A549 (cell line): ENCODE measurements around the gene COL13A1. TPM values are rescaled to one million over a fixed set of nuclear protein-coding genes. Genes with fewer than 3 reads are reported as not detected.

Experiments
- ATAC-seq, 2 experiments: fragments of 200-7000 bp in 1 of 2; fragments of >200 bp in 1 of 2; cut with Nextera tagmentation in 1 of 2; cut with Tn5 transposase in 1 of 2; 3 replicates each; pipeline versions ENCODE4 v1.8.0 to v1.9.1; 2018 to 2020; ENCODE audit warnings: mild to moderate bottlenecking in 1 of 2, moderate library complexity in 1 of 2
- CTCF ChIA-PET: fragments of 300-600 bp; sonication (Branson Sonifier 250); formaldehyde crosslinking; extraction: SDS; loops from one replicate; lab custom pipeline; 2021; ENCODE audit warnings: antibody characterized with exemption, inconsistent platforms; lab: Yijun Ruan, JAX
- POLR2A ChIA-PET: fragments of 350-600 bp; formaldehyde crosslinking; extraction: SDS; loops from one replicate; lab custom pipeline; 2021; ENCODE audit warnings: antibody characterized with exemption, inconsistent platforms; lab: Yijun Ruan, JAX
- DNase-seq, 2 experiments: peaks; one replicate each; pipeline versions ENCODE4 v3.0.0 to v3.0.0-alpha.2; 2011 to 2016; ENCODE audit warnings: low read depth in 1 of 2, low spot score in 1 of 2
- FAIRE-seq: peaks from 2 replicates; lab custom pipeline; 2011; peaks lifted over from hg19 to GRCh38; lab: Jason Lieb, UNC
- H3K27ac ChIP-seq, 2 experiments: fragments of >200 bp; sonication (Bioruptor Twin); formaldehyde crosslinking; 3 replicates each; pipeline ENCODE4 v1.5.1; 2016 to 2017
- H3K4me1 ChIP-seq: fragments of >200 bp; sonication (Bioruptor Twin); formaldehyde crosslinking; 3 replicates; pipeline ENCODE4 v1.6.1; 2016
- H3K4me2 ChIP-seq: fragments of >200 bp; sonication (Bioruptor Twin); formaldehyde crosslinking; 3 replicates; pipeline ENCODE4 v1.6.1; 2016
- H3K4me3 ChIP-seq: fragments of >200 bp; sonication (Bioruptor Twin); formaldehyde crosslinking; 3 replicates; pipeline ENCODE4 v1.5.1; 2016
- H3K9me3 ChIP-seq: fragments of >200 bp; sonication (Bioruptor Twin); formaldehyde crosslinking; 3 replicates; pipeline ENCODE4 v1.6.1; 2016
- BHLHE40 ChIP-seq: IDR thresholded peaks from 2 replicates; pipeline ENCODE4 v1.6.1; 2012; ENCODE audit warnings: low read depth, low read length, inconsistent platforms
- CBX2 ChIP-seq: fragments of 200-600 bp; sonication (generic); IDR thresholded peaks from 2 replicates; pipeline ENCODE4 v1.6.1; 2016; ENCODE audit warnings: low read depth, mild to moderate bottlenecking, borderline replicate concordance
- CEBPB ChIP-seq, 2 experiments: fragments of >200 bp in 1 of 2; sonication (Bioruptor Twin) in 1 of 2; formaldehyde crosslinking in 1 of 2; IDR thresholded peaks; 2 replicates each; pipeline ENCODE4 v1.6.1; 2012 to 2016
- EHF ChIP-seq: fragments of 250-450 bp; sonication (Bioruptor Pico); IDR thresholded peaks from 2 replicates; pipeline ENCODE4 v1.5.0; 2020; ENCODE audit warnings: mild to moderate bottlenecking
- HDAC2 ChIP-seq: fragments of 200-600 bp; sonication (generic); IDR thresholded peaks from 2 replicates; pipeline ENCODE4 v1.6.1; 2016
- HOXA7 ChIP-seq: fragments of 250-450 bp; sonication (Bioruptor Pico); IDR thresholded peaks from 2 replicates; pipeline ENCODE4 v1.5.0; 2020; ENCODE audit warnings: mild to moderate bottlenecking, moderate library complexity
- JUN ChIP-seq, 2 experiments: fragments of >200 bp; sonication (Bioruptor Twin); formaldehyde crosslinking; IDR thresholded peaks; 2 replicates in 1 of 2; 3 replicates in 1 of 2; pipeline ENCODE4 v1.6.1; 2016 to 2017
- MAFK ChIP-seq: fragments of 450-650 bp; IDR thresholded peaks from 2 replicates; pipeline ENCODE4 v1.6.1; 2014; ENCODE audit not compliant: partially characterized antibody
- MAZ ChIP-seq: fragments of 150-350 bp; IDR thresholded peaks from 2 replicates; pipeline ENCODE4 v1.6.1; 2014; ENCODE audit warnings: antibody characterized with exemption, low read depth, low read length, borderline replicate concordance
- MYC ChIP-seq: IDR thresholded peaks from 2 replicates; pipeline ENCODE4 v1.6.1; 2012; ENCODE audit warnings: mild to moderate bottlenecking, inconsistent platforms, low read length, improper control_type of control experiment, borderline replicate concordance
- NPAS2 ChIP-seq: fragments of 250-450 bp; sonication (Bioruptor Pico); IDR thresholded peaks from 2 replicates; pipeline ENCODE4 v1.8.0; 2022; ENCODE audit warnings: mild to moderate bottlenecking, moderate library complexity, borderline replicate concordance
- NR3C1 ChIP-seq: fragments of >200 bp; sonication (Bioruptor Twin); formaldehyde crosslinking; IDR thresholded peaks from 3 replicates; pipeline ENCODE4 v1.6.1; 2017
- POLR2A ChIP-seq: IDR thresholded peaks from 2 replicates; pipeline ENCODE4 v1.6.1; 2012; ENCODE audit warnings: mild to moderate bottlenecking, low read length
- POLR2AphosphoS2 ChIP-seq: conservative IDR thresholded peaks from 2 replicates; pipeline ENCODE4 v1.6.1; 2012; ENCODE audit warnings: low read length, improper control_type of control experiment, inconsistent platforms
- SMC3 ChIP-seq: fragments of >200 bp; sonication (Bioruptor Twin); formaldehyde crosslinking; IDR thresholded peaks from 3 replicates; pipeline ENCODE4 v1.6.1; 2018; ENCODE audit warnings: inconsistent platforms
- SREBF2 ChIP-seq: fragments of 450-650 bp; IDR thresholded peaks from 2 replicates; pipeline ENCODE4 v1.6.1; 2014; ENCODE audit warnings: mild to moderate bottlenecking, moderate library complexity
- TFCP2L1 ChIP-seq: fragments of 250-450 bp; sonication (Bioruptor Pico); IDR thresholded peaks from 2 replicates; pipeline ENCODE4 v1.5.0; 2021; ENCODE audit warnings: mild to moderate bottlenecking
- TP53 ChIP-seq: fragments of 250-450 bp; sonication (Bioruptor Pico); IDR thresholded peaks from 2 replicates; pipeline ENCODE4 v1.5.0; 2021; ENCODE audit warnings: mild to moderate bottlenecking, moderate library complexity
- ZFP36 ChIP-seq: fragments of 450-650 bp; IDR thresholded peaks from 2 replicates; pipeline ENCODE4 v1.6.1; 2014; ENCODE audit warnings: borderline replicate concordance; ENCODE audit not compliant: partially characterized antibody
- WGBS: methylation state at CpG from one replicate; pipeline ENCODE4 v1.1.6; 2017; ENCODE audit errors: missing lambda C conversion rate; 5-methylcytosine and 5-hydroxymethylcytosine counted together
- polyA plus RNA-seq, 4 experiments: library from polyadenylated mRNA; depleted of rRNA in 3 of 4; stranded (reverse); fragments of >200 nt; fragmentation: RNase III in 1 of 4; extraction: RNeasy Plus Mini Kit Qiagen cat#74134 plus additional on column Dnase treatment in 1 of 4; gene quantifications; 2 replicates in 3 of 4; 3 replicates in 1 of 4; pipeline ENCODE4 v1.2.3, GENCODE V29; 2011 to 2017
- TF ChIP-seq, protein P1 (sequence below): fragments of 250-450 bp; sonication (Bioruptor Pico); IDR thresholded peaks from 2 replicates; pipeline ENCODE4 v1.5.0; 2021; ENCODE audit warnings: mild to moderate bottlenecking, moderate library complexity, borderline replicate concordance
- TF ChIP-seq, protein P2 (sequence below): fragments of >200 bp; sonication (Bioruptor Twin); formaldehyde crosslinking; IDR thresholded peaks from 3 replicates; pipeline ENCODE4 v1.6.1; 2016
- TF ChIP-seq, protein P3 (sequence below): fragments of 450-650 bp; IDR thresholded peaks from 2 replicates; pipeline ENCODE4 v1.6.1; 2014; ENCODE audit warnings: antibody characterized with exemption
- TF ChIP-seq, protein P4 (sequence below): fragments of 250-450 bp; sonication (Bioruptor Pico); IDR thresholded peaks from 2 replicates; pipeline ENCODE4 v1.5.0; 2020; ENCODE audit warnings: low read depth, mild to moderate bottlenecking, moderate library complexity

Gene COL13A1
- polyA plus RNA-seq, 2 of the 4 experiments (the other 2 are of a cell fraction) = 0.08 to 0.27 TPM

DNA sequence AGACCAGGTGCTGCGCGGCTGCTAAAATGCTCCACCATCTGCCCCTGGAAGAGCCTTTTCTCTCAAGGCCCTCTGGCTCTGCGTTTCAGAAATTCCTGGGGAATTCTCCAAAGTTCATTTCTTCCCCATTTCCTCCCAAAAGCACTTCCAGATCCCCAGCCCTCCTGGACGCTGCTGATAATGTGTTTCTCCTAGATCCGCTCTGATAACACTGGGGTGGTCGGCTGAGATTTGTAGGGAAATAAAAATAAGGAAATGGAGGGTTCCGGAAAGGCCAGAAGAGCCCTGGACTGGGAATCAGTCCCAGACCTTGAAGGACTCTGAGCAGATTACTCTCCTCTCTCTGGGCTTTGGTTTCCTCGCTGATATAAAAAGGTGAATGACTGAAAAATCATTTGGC is 28.1 kb downstream of the COL13A1 start:
- FAIRE-seq (no peak), DNase-seq (no peak), ATAC-seq (no peak)
- Histone ChIP-seq H3K27ac (no peak overlapping the region), H3K4me2 (no peak overlapping the region), H3K9me3 (no peaks in the 10 kb centered on the region), H3K4me3 (no peak overlapping the region), H3K4me1 (no peaks in the 10 kb centered on the region)
- ChIA-PET POLR2A (no interaction called here), CTCF (interaction anchor here (1.1 to 1.4 kb wide), 2 partner anchors 30 to 129 kb away, joined by 3 to 5 read pairs; no protein-coding TSS in a partner anchor)
- 61% methylated on average over 8 of the region's 8 CpGs for WGBS
- TF ChIP-seq NPAS2 (CRISPR knock-in tag) (no peak), SMC3 (no peak), TFCP2L1 (CRISPR knock-in tag) (no peak), CEBPB (IDR thresholded peaks at IDR 0.05) (no peak), TP53 (CRISPR knock-in tag) (no peak), MAFK (no peak), HDAC2 (no peak), BHLHE40 (no peak), MAZ (no peak), POLR2AphosphoS2 (no peak), HOXA7 (CRISPR knock-in tag) (no peak), JUN (IDR thresholded peaks at IDR 0.05) (no peak), SREBF2 (no peak), CBX2 (no peak), MYC (no peak)
- TF ChIP-seq, protein P1, sequence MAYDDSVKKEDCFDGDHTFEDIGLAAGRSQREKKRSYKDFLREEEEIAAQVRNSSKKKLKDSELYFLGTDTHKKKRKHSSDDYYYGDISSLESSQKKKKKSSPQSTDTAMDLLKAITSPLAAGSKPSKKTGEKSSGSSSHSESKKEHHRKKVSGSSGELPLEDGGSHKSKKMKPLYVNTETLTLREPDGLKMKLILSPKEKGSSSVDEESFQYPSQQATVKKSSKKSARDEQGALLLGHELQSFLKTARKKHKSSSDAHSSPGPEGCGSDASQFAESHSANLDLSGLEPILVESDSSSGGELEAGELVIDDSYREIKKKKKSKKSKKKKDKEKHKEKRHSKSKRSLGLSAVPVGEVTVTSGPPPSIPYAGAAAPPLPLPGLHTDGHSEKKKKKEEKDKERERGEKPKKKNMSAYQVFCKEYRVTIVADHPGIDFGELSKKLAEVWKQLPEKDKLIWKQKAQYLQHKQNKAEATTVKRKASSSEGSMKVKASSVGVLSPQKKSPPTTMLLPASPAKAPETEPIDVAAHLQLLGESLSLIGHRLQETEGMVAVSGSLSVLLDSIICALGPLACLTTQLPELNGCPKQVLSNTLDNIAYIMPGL (CRISPR knock-in tag) = no peak
- TF ChIP-seq, protein P2, sequence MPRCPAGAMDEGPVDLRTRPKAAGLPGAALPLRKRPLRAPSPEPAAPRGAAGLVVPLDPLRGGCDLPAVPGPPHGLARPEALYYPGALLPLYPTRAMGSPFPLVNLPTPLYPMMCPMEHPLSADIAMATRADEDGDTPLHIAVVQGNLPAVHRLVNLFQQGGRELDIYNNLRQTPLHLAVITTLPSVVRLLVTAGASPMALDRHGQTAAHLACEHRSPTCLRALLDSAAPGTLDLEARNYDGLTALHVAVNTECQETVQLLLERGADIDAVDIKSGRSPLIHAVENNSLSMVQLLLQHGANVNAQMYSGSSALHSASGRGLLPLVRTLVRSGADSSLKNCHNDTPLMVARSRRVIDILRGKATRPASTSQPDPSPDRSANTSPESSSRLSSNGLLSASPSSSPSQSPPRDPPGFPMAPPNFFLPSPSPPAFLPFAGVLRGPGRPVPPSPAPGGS = no peak
- TF ChIP-seq, protein P3, sequence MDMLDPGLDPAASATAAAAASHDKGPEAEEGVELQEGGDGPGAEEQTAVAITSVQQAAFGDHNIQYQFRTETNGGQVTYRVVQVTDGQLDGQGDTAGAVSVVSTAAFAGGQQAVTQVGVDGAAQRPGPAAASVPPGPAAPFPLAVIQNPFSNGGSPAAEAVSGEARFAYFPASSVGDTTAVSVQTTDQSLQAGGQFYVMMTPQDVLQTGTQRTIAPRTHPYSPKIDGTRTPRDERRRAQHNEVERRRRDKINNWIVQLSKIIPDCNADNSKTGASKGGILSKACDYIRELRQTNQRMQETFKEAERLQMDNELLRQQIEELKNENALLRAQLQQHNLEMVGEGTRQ = no peak

DNA sequence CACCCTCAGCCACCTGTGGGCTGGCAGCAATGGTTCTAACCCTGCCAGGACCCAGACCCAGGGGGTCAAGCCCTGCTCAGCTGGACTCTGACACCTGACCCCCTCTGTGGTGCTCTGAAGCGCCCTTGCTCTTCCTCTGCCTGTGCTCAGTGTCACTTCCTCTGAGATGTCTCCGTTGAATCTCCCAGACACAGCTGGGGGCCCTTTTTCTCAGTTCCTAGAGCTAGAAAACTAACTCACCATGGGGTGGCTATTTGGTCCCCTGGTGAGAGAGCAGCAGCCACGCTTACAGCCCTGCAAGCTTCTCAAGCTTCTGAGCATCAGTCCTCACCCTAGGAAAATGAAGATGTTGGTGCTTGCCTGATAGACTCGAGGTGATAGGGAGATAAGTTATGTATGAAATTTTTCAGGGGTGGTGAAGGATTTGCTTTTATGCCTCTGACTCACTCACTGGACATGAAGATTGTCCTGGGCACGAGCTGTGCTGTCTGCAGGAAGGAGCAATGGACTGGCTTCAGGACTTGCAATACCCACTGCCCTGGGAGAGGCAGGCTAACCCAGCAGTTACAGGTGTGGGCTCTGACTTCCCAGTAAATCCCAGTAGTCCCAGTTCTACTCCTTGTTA is 29.6 kb downstream of the COL13A1 start:
- Histone ChIP-seq H3K9me3 (no peaks in the 10 kb centered on the region), H3K27ac (no peak overlapping the region), H3K4me1 (no peaks in the 10 kb centered on the region), H3K4me3 (no peak overlapping the region), H3K4me2 (no peak overlapping the region)
- ATAC-seq = no peak
- DNase-seq = no peak
- TF ChIP-seq, protein P4, sequence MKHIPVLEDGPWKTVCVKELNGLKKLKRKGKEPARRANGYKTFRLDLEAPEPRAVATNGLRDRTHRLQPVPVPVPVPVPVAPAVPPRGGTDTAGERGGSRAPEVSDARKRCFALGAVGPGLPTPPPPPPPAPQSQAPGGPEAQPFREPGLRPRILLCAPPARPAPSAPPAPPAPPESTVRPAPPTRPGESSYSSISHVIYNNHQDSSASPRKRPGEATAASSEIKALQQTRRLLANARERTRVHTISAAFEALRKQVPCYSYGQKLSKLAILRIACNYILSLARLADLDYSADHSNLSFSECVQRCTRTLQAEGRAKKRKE (CRISPR knock-in tag) = no peak
- TF ChIP-seq NR3C1 = no peak
- no peak for TF ChIP-seq POLR2A
- TF ChIP-seq ZFP36 = no peak
- TF ChIP-seq NPAS2 (CRISPR knock-in tag) = no peak
- TF ChIP-seq POLR2AphosphoS2 = no peak
- no peak for TF ChIP-seq EHF (CRISPR knock-in tag)
- TF ChIP-seq, protein P1 (CRISPR knock-in tag) = no peak
- TF ChIP-seq TFCP2L1 (CRISPR knock-in tag) = no peak
- CTCF ChIA-PET = interaction anchor here (1.1 to 1.4 kb wide), 2 partner anchors 31 to 84 kb away, joined by 3 to 4 read pairs; no protein-coding TSS in a partner anchor
- POLR2A ChIA-PET = no interaction called here
- WGBS = 26% methylated on average over 5 of the region's 5 CpGs
- no peak for FAIRE-seq
